GM18870 (cell line): Measurements from ENCODE around the gene MYO9B.

Experiments used
- ATAC-seq: cut with Tn5 transposase; IDR thresholded peaks from one replicate; pipeline ENCODE4 v1.9.1; 2021; ENCODE audit warnings: moderate library complexity; ENCODE audit not compliant: unreplicated experiment

MYO9B gene

DNA sequence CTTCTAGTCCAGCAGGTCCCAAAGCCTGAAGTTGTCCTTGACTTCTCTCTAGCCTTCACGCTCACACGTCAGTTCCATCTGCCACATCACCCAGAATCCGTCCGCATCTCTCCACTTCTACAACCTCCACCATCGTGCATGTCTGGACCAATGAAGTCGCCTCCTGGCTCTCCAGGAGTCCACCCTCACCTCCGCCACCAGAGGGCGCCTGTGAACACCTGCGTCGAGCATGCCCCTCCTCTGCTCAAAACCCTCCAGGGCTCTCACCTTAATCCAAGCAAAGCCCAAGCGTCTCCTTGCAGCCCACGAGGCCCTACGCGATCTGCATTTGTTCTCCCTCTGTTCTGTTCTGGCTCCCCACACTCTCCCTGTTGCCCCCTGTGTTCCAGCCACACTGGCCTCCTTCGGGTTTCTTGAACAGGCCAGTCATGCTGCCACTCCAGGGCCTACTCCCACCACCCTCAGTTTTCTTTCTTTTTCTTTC, 185.3 kb downstream of the MYO9B start:
- ATAC-seq: peak; percentile 58

DNA sequence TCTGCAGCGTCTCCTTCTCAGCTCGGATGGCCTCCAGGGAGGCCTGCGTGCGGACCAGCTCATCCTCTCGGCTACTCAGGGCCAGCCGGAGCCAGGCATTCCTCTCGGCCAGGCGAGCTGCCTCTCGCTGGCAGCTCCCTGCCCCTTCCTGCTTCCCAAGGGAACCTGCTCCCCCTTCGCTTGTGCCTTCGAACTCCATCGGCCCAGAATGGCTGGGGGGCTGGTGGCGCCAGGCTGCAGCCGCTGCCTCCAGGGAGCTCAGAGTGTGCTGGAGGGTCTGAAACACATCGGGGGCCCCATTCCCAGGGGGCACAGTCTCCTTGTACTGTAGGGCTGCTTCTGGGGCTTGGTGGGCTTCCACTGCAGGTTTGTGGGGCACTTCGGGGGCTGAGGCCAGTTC, 187.0 kb downstream of the MYO9B start:
- ATAC-seq: no peak
